ENCODE results near the gene BRD4. TPM values are rescaled to one million over a fixed set of nuclear protein-coding genes. Genes with fewer than 3 reads are reported as not detected.

BRD4 gene
- total and polyA plus RNA-seq, 10 of the 15 experiments (the other 5 are each of a cell fraction or from before 2014, with no cell fraction given) = 5.3 to 84.4 (median 11.8) TPM

DNA sequence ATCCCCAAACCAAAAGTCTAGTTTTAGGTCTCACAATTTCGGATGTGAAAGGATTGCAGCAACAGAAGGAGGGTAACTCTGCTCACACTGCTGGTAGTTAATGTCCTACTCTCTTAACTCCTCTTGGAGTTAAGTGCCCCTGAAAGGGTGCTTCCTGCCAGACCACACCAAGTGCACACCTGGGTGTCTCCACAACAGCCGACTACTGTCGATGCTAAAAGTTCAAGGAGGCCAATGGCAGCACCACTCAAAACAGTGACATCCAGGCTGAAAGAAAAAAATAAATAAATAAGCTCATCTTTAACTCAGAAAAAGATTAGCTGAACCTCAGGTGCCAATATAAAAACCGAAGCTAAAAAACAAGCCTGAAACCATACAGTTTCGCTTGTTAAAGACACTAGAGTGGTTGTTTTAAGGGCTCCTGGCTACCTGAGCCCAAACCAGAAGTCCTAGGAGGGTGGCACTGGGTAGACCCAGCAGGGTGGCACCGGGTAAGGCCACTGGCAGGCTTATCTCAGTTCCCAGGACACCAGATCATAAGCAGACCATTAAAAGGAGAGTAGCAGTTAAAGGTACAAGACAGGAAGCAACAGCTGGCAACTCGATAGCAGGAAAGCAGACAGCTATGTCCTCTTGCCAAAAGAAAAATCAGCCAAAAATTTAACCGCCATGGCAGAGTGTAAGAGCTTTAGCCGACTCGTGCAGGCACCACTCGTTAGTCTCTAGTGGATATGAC is 39.3 kb downstream of the BRD4 start:
- ATAC-seq (peak; percentile 64), FAIRE-seq (no peak), DNase-seq (ENCODE audit: low read depth, low spot score) (no peak)
- CTCF ChIA-PET = interaction anchor here (0.7 to 2.0 kb wide), 5 partner anchors 24 to 87 kb away, joined by 3 to 7 read pairs (median 3); partner anchors contain the start of gene AKAP8
- RAD21 ChIA-PET (ENCODE audit: unreplicated experiment) = interaction anchor here (0.9 to 1.6 kb wide), 2 partner anchors 41 to 87 kb away, joined by 3 to 4 read pairs; partner anchors contain the start of gene AKAP8
- H3K27me3 ChIP-seq (replicated peaks in 1 of 2; ENCODE audit: control insufficient read depth in 2 of 2, insufficient read depth in 2 of 2, low read length in 1 of 2) = no peaks in the 10 kb centered on the region
- no peaks in the 10 kb centered on the region for H3K9me3 ChIP-seq (replicated peaks; ENCODE audit: control insufficient read depth, insufficient read depth, low read length)
- TF ChIP-seq ETV6 (conservative IDR thresholded peaks at IDR 0.05 in 1 of 2, IDR thresholded peaks at IDR 0.05 in 1 of 2; ENCODE audit: borderline replicate concordance in 1 of 2, low read depth in 1 of 2) = no peak
- TF ChIP-seq RFX5 (IDR thresholded peaks at IDR 0.05; ENCODE audit: low read depth, low read length) = peak; percentile 70
- SMC1A ChIA-PET (ENCODE audit: uncharacterized antibody, unreplicated experiment) = interaction anchor here (0.7 to 3.3 kb wide), 6 partner anchors 10 to 45 kb away, joined by 3 to 16 read pairs (median 6); no protein-coding TSS in a partner anchor
- in situ Hi-C loops (cut with MboI) = no loop called here
- peaks cover 94% of the 10 kb centered on the region for H3K79me2 ChIP-seq (ENCODE audit: control insufficient read depth, insufficient read depth, low read length)
- no peak overlapping the region for H2AFZ ChIP-seq (ENCODE audit: control insufficient read depth, low read depth, low read length)
- H3K27ac ChIP-seq (ENCODE audit: control insufficient read depth, insufficient read depth) = peak overlapping the region; percentile 45
- POLR2A ChIA-PET = interaction anchor here (0.7 to 1.2 kb wide), 2 partner anchors 9 to 27 kb away, joined by 3 to 4 read pairs; no protein-coding TSS in a partner anchor
- peaks cover 8 to 9% of the 10 kb centered on the region in 2 experiments; a peak in 3 of 4 replicates for H3K36me3 ChIP-seq (ENCODE audit: control insufficient read depth in 2 of 2, insufficient read depth in 2 of 2, low read length in 1 of 2)
- peaks cover 36% of the 10 kb centered on the region for H4K20me1 ChIP-seq (ENCODE audit: control insufficient read depth, insufficient read depth)
- H3K4me2 ChIP-seq (ENCODE audit: control insufficient read depth, insufficient read depth) = peak overlapping the region; percentile 68
- H3K4me1 ChIP-seq (ENCODE audit: control insufficient read depth, insufficient read depth, low read length) = peaks cover 57% of the 10 kb centered on the region
- peak overlapping the region; percentile 25; the same call in 1 of the 2 replicates for H3K9ac ChIP-seq (ENCODE audit: control insufficient read depth, insufficient read depth, low read length)
- peak overlapping the region; percentile 43; the same call in 1 of the 2 replicates for H3K4me3 ChIP-seq
- intact Hi-C loops (cut with micrococcal nuclease; ENCODE audit: unreplicated experiment) = loop anchor here (5.0 kb wide), 1 partner anchor 39 kb away; the partner anchor contains the start of gene BRD4
- BruUV-seq (replicated peaks) = no TSS peak
- WGBS (ENCODE audit: insufficient coverage, insufficient replicate concordance, low lambda C conversion rate, missing lambda C conversion rate) = 32% methylated on average over 11 of the region's 11 CpGs

DNA sequence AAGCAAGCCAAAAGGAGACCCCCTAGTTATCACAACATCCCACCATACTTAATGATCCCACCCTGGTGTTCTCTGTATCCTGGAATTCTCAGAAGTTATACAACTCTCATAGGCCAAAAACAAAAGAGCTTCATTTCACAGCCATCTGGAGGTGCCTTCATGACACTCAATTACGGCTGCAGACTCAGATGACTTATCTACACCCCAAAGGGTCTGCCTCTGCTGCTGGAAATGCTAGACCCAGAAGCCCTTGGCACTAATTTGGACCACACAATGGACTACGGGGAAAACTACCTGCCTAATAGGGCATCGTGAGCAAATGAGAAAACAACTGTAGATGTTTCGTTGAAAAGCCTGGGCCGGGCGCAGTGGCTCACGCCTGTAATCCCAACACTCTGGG is 40.2 kb downstream of the BRD4 start:
- ChIA-PET SMC1A (ENCODE audit: uncharacterized antibody, unreplicated experiment) (interaction anchor here (0.7 to 3.3 kb wide), 10 partner anchors 8 to 125 kb away, joined by 3 to 16 read pairs (median 4); no protein-coding TSS in a partner anchor), POLR2A (interaction anchor here (0.8 to 1.0 kb wide), 2 partner anchors 9 to 15 kb away, joined by 4 read pairs; no protein-coding TSS in a partner anchor)
- no peak for ATAC-seq
- TF ChIP-seq BHLHE40 (IDR thresholded peaks at IDR 0.05; ENCODE audit: borderline replicate concordance in 1 of 2, low read depth in 2 of 2, low read length in 1 of 2) (no peak), USF2 (IDR thresholded peaks at IDR 0.05; ENCODE audit: borderline replicate concordance, low read depth, low read length) (no peak), EZH2 (IDR thresholded peaks at IDR 0.05; ENCODE audit: borderline replicate concordance, control insufficient read depth, low read depth, low read length) (no peak), SP1 (IDR thresholded peaks at IDR 0.05; ENCODE audit: low read depth, low read length) (no peak), TARDBP (IDR thresholded peaks at IDR 0.05; ENCODE audit: borderline replicate concordance) (no peak)
- TF ChIP-seq, protein P1, sequence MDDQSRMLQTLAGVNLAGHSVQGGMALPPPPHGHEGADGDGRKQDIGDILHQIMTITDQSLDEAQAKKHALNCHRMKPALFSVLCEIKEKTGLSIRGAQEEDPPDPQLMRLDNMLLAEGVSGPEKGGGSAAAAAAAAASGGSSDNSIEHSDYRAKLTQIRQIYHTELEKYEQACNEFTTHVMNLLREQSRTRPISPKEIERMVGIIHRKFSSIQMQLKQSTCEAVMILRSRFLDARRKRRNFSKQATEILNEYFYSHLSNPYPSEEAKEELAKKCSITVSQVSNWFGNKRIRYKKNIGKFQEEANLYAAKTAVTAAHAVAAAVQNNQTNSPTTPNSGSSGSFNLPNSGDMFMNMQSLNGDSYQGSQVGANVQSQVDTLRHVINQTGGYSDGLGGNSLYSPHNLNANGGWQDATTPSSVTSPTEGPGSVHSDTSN (IDR thresholded peaks at IDR 0.05; ENCODE audit: insufficient replicate concordance, low read depth, low read length) = no peak

More for the DNA sequence above, 40.2 kb downstream of the BRD4 start:
- Histone ChIP-seq H3K4me1 (ENCODE audit: control insufficient read depth, insufficient read depth, low read length) (peaks cover 66% of the 10 kb centered on the region), H3K27me3 (replicated peaks in 1 of 2; ENCODE audit: control insufficient read depth in 2 of 2, insufficient read depth in 2 of 2, low read length in 1 of 2) (no peaks in the 10 kb centered on the region), H3K27ac (ENCODE audit: control insufficient read depth, insufficient read depth) (no peak overlapping the region), H3K4me3 (no peak overlapping the region), H3K36me3 (ENCODE audit: control insufficient read depth in 2 of 2, insufficient read depth in 2 of 2, low read length in 1 of 2) (peaks cover 8 to 9% of the 10 kb centered on the region in 2 experiments; a peak in 3 of 4 replicates), H3K4me2 (ENCODE audit: control insufficient read depth, insufficient read depth) (peak overlapping the region; percentile 11; the same call in 1 of the 2 replicates), H4K20me1 (ENCODE audit: control insufficient read depth, insufficient read depth) (peaks cover 29% of the 10 kb centered on the region), H3K79me2 (ENCODE audit: control insufficient read depth, insufficient read depth, low read length) (peaks cover 94% of the 10 kb centered on the region), H3K9ac (ENCODE audit: control insufficient read depth, insufficient read depth, low read length) (no peak overlapping the region), H2AFZ (ENCODE audit: control insufficient read depth, low read depth, low read length) (no peak overlapping the region), H3K9me3 (replicated peaks; ENCODE audit: control insufficient read depth, insufficient read depth, low read length) (no peaks in the 10 kb centered on the region)
- in situ Hi-C loops (cut with MboI) (no loop called here), intact Hi-C loops (cut with micrococcal nuclease; ENCODE audit: unreplicated experiment) (loop anchor here (5.0 kb wide), 1 partner anchor 40 kb away; the partner anchor contains the start of gene BRD4)
- ChIA-PET RAD21 (ENCODE audit: unreplicated experiment) (interaction anchor here (0.9 to 1.6 kb wide), 2 partner anchors 42 to 88 kb away, joined by 3 to 4 read pairs; partner anchors contain the start of gene AKAP8), CTCF (interaction anchor here (0.7 to 2.0 kb wide), 3 partner anchors 25 to 88 kb away, joined by 3 to 4 read pairs (median 3); partner anchors contain the start of gene AKAP8)
- no peak for DNase-seq (ENCODE audit: low read depth, low spot score)
- no peak for FAIRE-seq
- no TSS peak for BruUV-seq (replicated peaks)
- 85% methylated on average over 7 of the region's 7 CpGs for WGBS (ENCODE audit: insufficient coverage, insufficient replicate concordance, low lambda C conversion rate, missing lambda C conversion rate)
